Testis (tissue), 2 donors: ENCODE data around the gene TIAM2.

Source experiments
- CTCF ChIP-seq, 3 experiments: fragments of 450-650 bp in 2 of 3; fragments of 200-600 bp in 1 of 3; sonication (generic) in 1 of 3; IDR thresholded peaks; one replicate each; pipeline ENCODE4 v1.5.1; 2016 to 2019; ENCODE audit warnings: antibody characterized with exemption in 3 of 3, mild to moderate bottlenecking in 2 of 3, moderate library complexity in 1 of 3
- POLR2A ChIP-seq: fragments of 450-650 bp; IDR thresholded peaks from one replicate; pipeline ENCODE4 v1.6.1; 2017; ENCODE audit warnings: antibody characterized with exemption, mild to moderate bottlenecking, moderate library complexity

- TF ChIP-seq CTCF (IDR thresholded peaks at IDR 0.05) (no peak), POLR2A (no peak)
These were observed 111.5 kb downstream of the TIAM2 start for GRCh38 chr6:155106456-155107115.
